Stimulated activated CD8-positive, alpha-beta memory T cell treated with anti-CD3 and anti-CD28 coated beads, Interleukin-12 subunit alpha, Interleukin-12 subunit beta, amount 100 ng/mL, for 1 hour (primary cell): ENCODE measurements around the gene NINL.
"Not testable (repeated sequence)": the region's sequence is repeated elsewhere in the genome, so short reads cannot be mapped to it uniquely, and the experiment has no call there.

Source experiments
- DNase-seq: peaks from one replicate; pipeline ENCODE4 v3.0.0-alpha.2; 2020; ENCODE audit warnings: low read depth

NINL gene

DNA sequence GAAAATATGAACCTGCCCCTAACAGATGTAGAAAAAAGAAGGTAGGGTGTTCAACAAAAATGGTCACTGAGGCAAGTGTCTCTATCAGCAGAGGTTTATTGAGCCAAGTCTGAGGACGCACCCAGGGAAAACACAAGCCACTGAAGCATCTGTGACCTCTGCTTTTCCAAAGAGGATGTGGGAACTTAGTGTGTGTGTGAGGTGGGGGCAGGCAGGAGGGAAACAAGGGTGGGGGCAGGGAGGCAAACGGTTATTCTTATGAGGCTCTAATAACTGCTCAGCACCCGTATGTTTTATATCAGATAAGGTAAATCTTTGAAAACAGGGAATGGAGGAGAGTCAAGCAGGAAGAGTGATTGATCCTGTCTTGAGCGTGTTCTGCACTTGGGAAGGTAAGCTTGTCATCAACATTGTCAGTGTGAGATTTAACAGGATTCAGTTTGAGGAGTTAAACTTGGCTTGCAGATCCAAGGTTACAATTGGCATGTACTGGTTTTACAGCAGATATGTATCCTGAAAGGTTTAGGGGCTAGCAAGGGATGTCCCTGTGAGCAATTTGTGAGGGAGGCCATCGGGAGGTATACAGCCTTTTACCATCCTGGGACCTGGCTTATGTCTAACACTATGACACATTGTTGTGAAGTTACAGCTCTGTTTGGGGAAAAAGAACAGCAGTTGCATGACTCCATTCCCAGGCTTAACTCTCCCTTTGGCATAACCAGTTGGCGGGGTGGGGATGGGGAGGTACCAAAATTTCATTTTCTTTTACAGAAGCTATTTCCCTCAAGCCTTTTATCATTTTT lies 33.7 kb downstream of the NINL start:
- no peak for DNase-seq

DNA sequence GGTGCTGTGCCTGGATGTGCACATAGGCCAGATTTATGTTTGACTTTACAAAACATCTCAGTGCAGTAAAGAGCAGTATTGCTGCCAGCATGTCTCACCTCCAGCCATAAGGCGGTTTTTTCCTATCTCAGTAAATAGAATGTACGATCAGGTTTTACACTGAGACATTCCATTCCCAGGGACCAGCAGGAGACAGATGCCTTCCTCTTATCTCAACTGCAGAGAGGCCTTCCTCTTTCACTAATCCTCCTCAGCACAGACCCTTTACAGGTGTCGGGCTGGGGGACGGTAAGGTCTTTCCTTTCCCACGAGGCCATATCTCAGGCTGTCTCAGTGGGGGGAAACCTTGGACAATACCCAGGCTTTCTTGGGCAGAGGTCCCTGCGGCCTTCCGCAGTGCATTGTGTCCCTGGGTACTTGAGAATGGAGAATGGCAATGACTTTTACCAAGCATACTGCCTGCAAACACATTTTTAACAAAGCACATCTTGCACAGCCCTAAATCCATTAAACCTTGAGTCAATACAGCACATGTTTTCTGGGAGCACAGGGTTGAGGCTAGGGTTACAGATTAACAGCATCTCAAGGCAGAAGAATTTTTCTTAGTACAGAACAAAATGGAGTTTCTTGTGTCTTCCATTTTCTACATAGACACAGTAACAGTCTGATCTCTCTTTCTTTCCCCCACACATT lies 34.5 kb downstream of the NINL start:
- DNase-seq: not testable (repeated sequence)

DNA sequence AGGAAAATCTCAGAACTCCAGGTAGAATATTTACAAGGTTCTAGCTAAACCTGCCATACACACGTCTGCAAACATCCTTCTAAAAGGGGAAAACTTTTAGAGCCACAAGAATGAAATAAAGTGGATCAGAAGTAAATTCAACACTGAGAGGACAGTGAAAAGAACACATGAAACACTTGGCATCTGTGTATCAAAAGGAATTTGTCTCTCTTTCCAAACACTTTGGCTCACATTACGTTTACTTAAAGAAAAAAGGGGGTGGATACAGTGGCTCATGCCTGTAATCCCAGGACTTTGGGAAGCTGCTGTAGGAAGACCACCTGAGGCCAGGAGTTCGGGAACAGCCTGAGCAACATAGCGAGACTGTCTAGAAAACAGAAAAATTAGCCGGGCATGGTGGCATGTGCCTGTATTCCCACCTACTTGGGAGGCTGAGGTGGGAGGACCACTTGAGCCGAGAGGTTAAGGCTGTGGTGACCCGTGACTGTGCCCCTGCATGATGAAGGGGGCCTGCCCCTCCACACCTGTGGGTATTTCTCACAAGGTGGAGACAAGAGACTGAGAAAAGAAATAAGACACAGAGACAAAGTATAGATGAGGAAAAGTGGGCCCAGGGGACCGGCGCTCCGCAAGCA lies 35.4 kb downstream of the NINL start:
- DNase-seq: no peak

DNA sequence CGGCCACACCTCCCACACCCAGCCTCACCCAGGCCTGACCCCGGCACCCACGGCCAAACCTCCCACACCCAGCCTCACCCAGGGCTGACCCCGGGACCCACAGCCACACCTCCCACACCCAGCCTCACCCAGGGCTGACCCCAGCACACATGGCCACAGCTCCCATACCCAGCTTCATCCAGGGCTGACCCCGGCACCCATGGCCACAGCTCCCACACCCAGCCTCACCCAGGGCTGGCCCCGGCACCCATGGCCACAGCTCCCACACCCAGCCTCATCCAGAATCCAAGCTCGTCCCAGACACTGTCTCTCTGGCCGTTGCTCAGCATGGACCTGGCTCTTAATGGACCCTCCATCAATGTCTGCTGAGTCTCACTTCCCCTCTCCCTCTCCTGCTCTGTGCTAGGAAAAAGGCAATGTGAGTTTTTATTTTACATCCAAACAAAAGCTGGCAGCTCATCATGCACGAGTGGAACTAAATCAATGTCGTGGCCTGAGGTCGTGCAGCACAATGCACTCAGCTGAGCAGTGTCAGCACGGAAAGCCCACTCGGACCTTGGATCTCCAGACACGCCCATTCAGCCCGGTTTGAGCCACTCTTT lies 36.1 kb downstream of the NINL start:
- DNase-seq: no peak

DNA sequence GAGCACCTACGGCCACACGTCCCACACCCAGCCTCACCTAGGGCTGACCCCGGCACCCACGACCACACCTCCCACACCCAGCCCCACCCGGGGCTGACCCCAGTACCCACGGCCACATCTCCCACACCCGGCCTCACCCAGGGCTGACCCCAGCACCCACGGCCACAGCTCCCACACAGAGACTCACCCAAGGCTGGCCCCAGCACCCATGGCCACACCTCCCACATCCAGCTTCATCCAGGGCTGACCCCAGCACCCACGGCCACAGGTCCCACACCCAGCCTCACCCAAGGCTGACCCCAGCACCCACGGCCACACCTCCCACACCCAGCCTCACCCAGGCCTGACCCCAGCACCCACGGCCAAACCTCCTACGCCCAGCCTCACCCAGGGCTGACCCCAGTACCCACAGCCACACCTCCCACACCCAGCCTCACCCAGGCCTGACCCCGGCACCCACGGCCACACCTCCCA lies 36.7 kb downstream of the NINL start:
- no peak for DNase-seq

DNA sequence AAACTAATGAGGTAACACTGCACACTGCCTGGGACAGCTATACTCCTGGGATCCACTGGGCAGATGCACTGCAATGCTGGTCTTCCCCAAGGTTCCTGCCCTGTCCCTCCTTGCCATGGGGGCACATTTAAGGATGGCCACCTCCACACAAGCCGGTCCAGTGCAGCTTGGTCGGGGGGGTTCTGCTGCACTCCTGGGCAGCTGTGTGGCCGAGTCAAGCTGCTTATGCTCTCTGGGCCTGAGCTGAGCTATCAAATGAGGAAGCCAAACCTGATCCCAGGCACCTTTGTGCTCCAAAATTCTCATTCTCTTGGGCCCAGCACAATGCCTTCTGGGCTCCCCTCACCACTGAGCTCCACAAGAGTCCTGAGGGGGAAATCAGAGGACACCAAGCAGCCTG lies 37.3 kb downstream of the NINL start:
- DNase-seq: no peak

DNA sequence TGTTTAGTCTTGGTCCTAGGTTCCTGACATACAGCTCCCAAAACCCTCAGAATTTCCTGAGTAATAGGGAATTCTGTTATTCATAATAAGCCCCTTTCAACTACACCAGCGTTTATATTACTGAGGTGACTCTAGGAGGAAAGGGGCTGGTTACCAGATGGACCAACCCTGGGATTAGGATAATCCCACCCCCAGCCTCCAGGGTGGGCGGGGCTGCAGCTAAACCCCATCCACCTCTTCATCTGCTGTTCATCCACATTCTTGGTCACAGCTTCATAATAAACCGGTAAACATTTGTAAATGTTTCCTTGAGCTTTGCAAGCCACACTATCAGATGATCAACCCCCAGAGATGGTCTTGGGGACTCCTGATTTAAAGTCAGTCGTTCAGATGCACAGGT lies 38.3 kb downstream of the NINL start:
- no peak for DNase-seq

DNA sequence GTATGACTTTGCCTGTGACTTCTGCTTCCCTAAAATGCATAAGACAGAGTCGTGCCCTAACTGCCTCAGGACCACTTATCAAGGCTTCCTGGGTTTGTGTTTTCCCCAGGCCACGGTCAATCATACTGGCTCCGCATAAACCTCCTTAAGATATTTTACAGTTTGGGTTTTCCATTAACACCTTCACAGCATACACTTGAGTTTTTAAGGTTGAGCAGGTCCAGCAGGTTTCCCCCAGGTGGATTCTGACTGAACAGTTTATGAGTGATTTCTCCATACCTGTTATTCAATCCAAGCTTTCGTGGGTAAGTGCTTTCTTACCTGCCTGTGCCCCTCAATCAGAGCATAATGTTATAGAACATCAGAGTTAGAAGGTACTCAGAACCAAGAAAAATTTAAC lies 39.3 kb downstream of the NINL start:
- no peak for DNase-seq

DNA sequence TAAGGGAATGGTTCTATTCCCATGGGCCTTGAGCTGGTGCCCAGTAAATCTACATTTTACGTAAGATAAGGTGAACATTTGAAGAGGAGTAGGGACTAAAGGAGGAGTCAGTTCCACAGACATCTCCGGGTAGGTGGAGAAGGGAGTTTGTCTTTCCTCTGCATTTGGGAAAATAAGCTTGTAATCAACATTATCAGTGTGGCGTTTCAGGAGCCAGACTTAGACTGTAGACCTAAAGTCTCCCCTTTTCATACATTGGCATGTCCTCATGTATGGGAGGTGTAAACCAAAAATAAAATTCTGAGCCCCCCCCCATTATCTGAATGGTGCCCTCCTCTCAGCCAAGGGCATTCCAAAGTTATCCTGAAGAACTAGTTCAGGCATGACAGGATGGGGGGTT lies 40.2 kb downstream of the NINL start:
- DNase-seq: no peak

DNA sequence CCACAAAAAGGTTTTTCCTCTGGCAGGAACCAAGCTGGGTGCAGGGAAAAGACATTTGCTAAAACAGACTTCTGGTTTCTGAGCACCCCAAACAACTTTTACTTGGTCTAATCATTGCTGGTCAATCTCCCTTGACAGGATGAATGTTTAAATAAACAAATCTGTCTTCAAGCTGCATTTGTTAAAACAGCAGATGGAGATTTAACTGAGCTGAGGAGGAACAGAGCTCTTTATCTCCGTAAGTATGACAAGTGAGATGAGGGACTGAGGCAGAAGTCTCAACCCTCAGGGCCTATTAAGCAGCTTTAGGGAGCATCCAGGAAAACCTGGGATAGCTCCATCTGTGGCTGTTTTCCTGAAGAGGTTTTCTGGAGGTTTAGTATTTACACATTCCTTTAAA lies 40.6 kb downstream of the NINL start:
- DNase-seq: no peak

DNA sequence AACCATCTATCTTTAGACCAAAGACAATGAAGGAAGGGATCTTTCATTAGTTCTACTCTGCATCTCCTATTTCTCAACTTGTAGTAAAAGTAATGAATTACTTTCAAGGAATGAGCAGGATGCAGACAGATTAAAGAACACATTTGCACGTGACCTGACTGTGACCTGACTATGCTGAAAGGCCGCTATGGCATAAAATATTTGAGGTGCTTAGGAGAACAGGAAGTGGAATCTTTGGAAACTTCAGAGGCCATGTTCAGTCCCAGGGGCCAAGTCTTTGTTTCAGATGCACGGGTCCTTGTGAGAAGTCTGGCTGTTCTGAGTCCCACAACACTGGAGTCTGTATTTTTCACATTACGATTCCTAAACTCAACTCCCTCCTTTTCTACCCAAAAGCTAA lies 41.0 kb downstream of the NINL start:
- DNase-seq: no peak

DNA sequence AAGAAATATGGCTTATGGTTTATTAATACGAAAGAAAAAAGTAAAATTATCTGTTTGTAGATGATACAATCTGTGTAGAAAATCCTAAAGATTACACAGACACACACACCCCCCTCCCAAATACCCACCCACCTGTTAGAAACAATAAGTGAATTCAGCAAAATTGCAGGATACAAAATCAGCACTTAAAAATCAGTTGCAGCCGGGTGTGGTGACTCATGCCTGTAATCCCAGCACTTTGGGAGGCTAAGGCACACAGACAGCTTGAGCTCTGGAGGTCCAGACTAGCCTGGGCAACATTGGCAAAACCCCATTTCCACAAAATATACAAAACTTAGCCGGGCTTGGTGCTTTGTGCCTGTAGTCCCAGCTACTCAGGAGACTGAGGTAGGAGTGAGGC lies 42.3 kb downstream of the NINL start:
- no peak for DNase-seq

DNA sequence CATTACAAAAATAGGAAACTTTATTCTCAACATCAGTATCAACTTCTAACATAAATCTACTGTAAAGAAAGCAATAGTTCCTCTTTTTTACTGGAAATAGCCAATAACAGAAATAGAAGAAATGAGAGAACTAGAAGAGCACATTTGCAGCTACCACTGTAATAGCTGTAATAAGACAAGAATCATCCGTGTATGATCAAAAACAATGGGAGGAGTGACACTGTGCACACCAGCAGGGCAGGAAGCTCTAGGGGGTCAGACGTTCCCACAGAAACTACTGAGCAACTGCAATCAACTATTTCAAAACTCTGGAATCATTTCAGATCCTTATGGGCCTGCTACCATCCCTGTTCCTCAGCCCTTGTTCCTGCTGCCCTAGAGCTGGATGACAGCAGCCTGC lies 43.7 kb downstream of the NINL start:
- DNase-seq: no peak

DNA sequence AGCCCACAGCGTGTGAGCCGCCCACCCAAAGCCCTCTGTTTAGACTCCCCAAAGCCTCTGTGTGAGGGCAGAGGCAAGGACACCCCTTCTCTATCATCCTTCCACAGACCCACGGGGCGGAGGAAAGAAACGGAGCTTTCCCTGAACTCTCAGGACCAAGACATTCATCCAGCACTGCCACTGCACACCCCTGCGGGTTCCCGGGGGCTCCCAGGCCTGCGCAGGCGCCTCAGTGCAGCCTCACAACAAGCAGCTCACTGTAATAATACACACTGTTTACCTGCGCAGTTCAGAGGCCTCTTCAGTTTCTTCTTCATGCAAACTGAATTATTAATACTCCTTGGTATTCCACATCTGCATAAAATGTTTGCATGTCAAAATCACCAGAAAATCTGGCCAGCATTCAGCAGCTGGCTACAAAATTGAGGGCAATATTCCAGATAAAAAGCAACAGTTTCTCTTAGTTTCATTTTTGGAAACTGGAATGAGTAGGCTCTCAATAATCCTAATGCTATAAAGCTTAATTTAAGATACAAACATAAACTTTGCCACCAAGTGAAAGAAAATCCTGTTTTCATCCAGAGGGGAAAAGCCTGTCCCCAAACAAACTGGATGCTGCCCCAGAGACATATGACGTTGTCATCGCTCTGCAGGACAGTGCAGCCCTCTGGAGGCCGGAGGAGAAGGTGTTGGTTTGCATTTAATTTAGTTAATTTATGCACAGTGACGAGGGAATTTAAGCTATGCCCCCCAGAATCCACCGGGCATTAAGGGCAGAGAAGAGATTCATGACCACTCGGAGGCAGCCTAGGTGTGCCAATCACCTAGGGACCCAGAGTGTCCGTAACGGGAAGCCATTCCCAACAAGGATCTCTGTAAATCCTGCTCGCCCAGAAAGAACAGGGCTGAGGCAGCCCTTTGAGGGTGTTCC lies 45.3 kb downstream of the NINL start:
- no peak for DNase-seq

DNA sequence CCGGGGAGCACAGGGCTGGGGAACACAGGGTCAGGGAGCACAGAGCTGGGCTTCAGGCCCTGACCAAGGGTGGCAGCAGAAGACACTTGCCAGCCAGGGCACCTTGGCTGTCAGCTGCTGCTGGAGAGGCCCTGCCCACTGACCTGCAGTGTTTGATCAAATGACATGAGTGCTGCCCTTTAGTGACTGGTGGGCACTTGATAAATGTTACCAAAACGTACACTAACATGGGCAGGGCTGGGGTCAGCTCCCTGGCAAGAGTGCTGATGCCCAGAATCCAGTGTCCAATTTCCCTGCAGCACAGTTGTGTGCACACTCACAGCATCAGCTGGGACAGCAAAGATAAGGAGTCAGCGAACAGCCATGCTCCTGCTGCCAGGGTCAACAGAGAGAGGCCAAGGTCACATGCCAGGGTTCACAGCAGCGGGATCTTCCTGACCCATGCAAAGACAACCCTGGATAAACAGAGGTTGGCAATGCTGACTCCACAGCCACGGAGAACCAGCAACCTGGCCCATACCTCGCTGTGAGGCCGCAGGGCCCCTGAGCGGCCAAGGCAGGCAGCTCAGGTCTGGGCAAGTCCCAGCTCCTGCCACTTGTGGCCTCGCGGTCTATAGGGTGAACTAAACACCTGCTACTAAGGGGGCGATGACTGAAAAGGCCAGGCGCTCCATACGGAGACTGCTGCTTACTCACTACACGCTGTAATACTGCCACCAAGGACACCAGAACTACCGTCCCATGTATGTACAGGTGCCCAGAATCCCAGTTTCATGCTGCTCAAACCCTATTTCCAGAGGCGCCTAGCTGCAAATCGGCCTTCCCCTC lies 46.3 kb downstream of the NINL start:
- DNase-seq: no peak

DNA sequence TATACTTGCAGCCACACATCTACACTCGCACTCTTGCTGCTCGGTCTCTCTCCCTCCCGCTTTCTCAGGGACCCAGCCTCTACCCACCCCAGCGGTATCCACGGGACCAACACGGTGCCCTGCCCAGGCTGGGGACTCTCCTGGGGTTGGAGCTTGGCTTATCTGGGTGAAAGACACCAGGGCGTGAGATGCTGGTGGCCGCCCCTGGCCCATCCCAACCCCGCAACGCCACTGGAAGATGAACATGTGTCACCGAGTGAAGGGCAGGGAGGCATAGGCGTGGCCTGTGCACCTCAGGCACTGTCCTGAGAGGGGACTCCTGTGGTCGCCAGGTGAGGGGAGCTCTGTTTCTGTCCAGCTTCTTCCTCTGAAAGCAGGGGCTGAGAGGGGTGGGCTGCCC lies 47.4 kb downstream of the NINL start:
- no peak for DNase-seq

DNA sequence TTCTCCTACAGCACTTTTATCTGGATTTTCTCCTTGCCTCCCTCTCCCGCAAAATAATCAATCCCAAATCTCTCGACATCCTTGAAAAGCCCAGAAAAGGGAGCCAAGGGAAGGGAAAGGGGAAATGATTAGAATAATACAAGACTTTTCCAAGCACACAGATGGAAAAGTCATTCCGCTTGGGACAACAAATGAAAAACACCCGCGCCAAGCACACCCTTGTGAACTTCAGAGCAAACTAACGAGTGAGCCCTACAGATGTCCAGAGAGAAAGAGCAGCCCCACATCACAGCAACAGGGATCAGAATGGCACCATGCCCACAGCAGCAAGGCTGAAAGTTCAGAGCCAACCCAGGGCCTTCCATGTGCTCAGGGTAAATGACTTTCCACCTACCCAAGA lies 49.6 kb downstream of the NINL start:
- DNase-seq: no peak

DNA sequence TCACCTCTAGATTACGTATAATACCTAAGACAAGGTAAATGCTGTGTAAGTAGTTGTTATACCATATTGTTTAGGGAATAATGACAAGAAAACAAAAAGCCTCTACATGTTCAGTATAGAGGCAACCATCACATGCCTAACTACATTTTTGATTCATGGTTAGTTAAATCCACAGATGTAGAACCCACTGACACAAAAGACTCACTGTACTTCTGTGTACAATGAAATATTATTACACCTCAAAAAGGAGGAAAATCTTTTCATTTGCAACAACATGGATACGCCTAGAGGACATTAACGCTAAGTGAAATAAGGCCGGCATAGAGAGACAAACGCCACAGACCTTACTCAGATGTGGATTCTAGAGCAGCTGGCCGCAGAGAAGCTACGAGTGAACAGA lies 50.5 kb downstream of the NINL start:
- DNase-seq: no peak

DNA sequence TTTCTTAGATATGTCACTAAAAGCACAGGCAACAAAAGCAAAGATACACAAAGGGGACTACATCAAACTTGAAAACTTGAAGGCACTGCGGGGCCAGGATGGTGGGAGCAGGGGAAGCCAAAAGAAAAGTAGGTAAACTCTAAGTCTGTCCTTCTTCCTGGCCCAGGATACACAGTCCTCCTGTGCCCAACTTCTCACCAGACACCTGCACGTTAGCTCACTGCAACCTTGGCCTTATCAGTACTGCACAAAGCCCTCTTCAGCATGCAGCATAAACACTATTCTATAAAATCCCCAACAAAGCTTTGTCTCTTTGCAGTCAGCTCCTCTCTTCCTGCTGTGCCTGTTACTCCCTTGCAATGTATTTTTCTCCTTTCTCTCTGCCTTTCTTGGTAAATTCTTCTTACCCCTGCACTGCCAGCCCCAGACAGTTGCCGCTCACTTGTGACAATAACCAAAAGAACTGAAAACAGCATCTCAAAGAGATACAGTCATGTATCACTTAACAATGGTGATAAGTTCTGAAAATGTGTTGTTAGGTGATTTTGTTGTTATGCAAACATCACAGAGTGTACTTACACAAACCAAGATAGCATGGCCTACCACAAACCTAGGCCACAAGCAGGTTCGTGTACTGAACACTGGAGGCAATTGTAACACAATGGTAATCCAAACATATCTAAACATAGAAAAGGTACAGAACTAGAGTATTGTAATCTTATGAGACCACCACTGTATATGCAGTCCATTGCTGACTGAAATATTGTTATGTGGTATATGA lies 51.2 kb downstream of the NINL start:
- no peak for DNase-seq

DNA sequence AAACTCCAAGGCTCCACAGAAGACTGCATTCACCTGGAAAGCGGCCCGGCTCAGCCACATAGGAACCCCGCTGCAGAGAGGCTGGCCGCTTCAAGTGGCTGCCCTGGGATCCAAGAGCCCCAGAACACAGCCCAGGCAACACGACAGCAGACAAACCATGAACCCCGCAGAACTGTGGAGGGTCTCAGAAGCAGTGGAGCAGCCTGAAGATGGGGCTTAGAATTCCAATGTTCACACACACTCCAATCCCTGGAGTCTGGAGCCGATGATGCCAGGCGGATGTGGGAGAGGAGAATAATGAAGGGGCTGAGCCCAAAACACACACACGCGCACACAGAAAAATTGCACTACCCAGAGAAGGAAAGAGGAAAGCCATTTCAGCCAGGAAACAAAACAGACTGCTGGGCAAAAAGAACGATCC lies 52.4 kb downstream of the NINL start:
- DNase-seq: no peak
